ENCODE measurements around the gene TMEM94.

Gene TMEM94

GRCh38 chr17:75524269-75524969 is 68.0 kb downstream of the TMEM94 start:
- no peak for FAIRE-seq
- TF ChIP-seq CTCF (IDR thresholded peaks at IDR 0.05; ENCODE audit: insufficient read depth, missing control alignments) = no peak
- DNase-seq (ENCODE audit: insufficient read length, low spot score) = no peak

- DNase-seq (ENCODE audit: insufficient read length, low spot score) (peak; percentile 94), FAIRE-seq (no peak)
- TF ChIP-seq CTCF (IDR thresholded peaks at IDR 0.05; ENCODE audit: insufficient read depth, missing control alignments) = peak; percentile 38
Observed at GRCh38 chr17:75524970-75525805, 68.8 kb downstream of the TMEM94 start, which contains the start of gene LLGL2. Gene LLGL2 (plus strand): TSS chr17:75525697. CDS start chr17:75543427, 17,730 bp downstream.

GRCh38 chr17:75525806-75526554 is 69.5 kb downstream of the TMEM94 start:
- DNase-seq (ENCODE audit: insufficient read length, low spot score) = no peak
- FAIRE-seq = no peak
- TF ChIP-seq CTCF (IDR thresholded peaks at IDR 0.05; ENCODE audit: insufficient read depth, missing control alignments) = no peak

- TF ChIP-seq CTCF (IDR thresholded peaks at IDR 0.05; ENCODE audit: insufficient read depth, missing control alignments) = no peak
- DNase-seq (ENCODE audit: insufficient read length, low spot score) (no peak), FAIRE-seq (no peak)
Observed at GRCh38 chr17:75526555-75527270, 70.3 kb downstream of the TMEM94 start.

- TF ChIP-seq CTCF (IDR thresholded peaks at IDR 0.05; ENCODE audit: insufficient read depth, missing control alignments) = no peak
- DNase-seq (ENCODE audit: insufficient read length, low spot score) (no peak), FAIRE-seq (no peak)
Observed at GRCh38 chr17:75530837-75531720, 74.6 kb downstream of the TMEM94 start.

- DNase-seq (ENCODE audit: insufficient read length, low spot score) = no peak
- no peak for TF ChIP-seq CTCF (IDR thresholded peaks at IDR 0.05; ENCODE audit: insufficient read depth, missing control alignments)
- FAIRE-seq = no peak
Observed at GRCh38 chr17:75531721-75532072, 75.3 kb downstream of the TMEM94 start.

Data from D721Med (cell line).